Stimulated activated naive B cell treated with anti-CD40 and anti-IgM and Interleukin-4, amounts not matched to agents 10 μg/mL and 1 μg/mL and 100 μg/mL, for 72 hours (primary cell): Measurements from ENCODE around the gene NUDT4.

Source experiments
- ATAC-seq, 2 donors: fragments of 150-1000 bp; cut with Tn5 transposase; replicated peaks; 2 replicates each; pipeline ENCODE4 v1.10.0; 2021; ENCODE audit warnings: moderate library complexity in 1 of 2
- DNase-seq: peaks from one replicate; pipeline ENCODE4 v3.0.0; 2021
- H3K27ac Mint-ChIP-seq: one replicate; pipeline ENCODE4 v1.8.0; 2022; ENCODE audit warnings: mild to moderate bottlenecking, mixed read lengths
- H3K27me3 Mint-ChIP-seq, 2 donors: one replicate each; pipeline ENCODE4 v1.8.0; 2022; ENCODE audit warnings: mixed read lengths in 2 of 2
- H3K36me3 Mint-ChIP-seq, 2 donors: one replicate each; pipeline ENCODE4 v1.8.0; 2022; ENCODE audit warnings: mixed read lengths in 2 of 2, mild to moderate bottlenecking in 1 of 2
- H3K4me1 Mint-ChIP-seq, 2 donors: one replicate each; pipeline ENCODE4 v1.8.0; 2022; ENCODE audit warnings: mixed read lengths in 2 of 2, mild to moderate bottlenecking in 1 of 2
- H3K4me3 Mint-ChIP-seq, 2 donors: one replicate each; pipeline ENCODE4 v1.8.0; 2022; ENCODE audit warnings: mild to moderate bottlenecking in 2 of 2, mixed read lengths in 2 of 2, moderate library complexity in 1 of 2
- H3K9me3 Mint-ChIP-seq, 2 donors: one replicate each; pipeline ENCODE4 v1.8.0; 2022; ENCODE audit warnings: mixed read lengths in 2 of 2, mild to moderate bottlenecking in 1 of 2

The NUDT4 gene

DNA sequence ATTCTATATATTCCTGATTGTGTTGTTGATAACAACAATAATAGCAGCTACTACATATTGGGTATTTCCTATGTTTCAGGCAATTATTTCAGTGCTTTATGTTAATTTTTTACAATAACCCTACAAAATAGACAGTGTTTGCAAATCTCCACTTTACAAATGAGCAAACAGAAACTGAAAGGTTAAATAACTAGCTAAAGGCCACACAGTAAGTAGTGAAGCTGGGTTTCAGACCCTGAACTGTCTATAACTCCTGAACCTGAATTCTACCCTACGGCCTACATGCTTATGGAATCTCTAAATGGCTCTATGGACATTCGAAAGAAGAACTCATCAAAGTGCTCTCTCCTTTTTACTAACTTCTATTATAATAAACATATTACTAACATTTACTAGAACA lies 19.7 kb upstream of the NUDT4 start:
- H3K27ac Mint-ChIP-seq = no peak overlapping the region
- H3K27me3 Mint-ChIP-seq = no peaks in the 10 kb centered on the region
- DNase-seq (no peak), ATAC-seq (no peak)
- H3K4me1 Mint-ChIP-seq = no peaks in the 10 kb centered on the region
- H3K9me3 Mint-ChIP-seq = no peaks in the 10 kb centered on the region
- no peaks in the 10 kb centered on the region for H3K36me3 Mint-ChIP-seq
- H3K4me3 Mint-ChIP-seq = no peak overlapping the region

DNA sequence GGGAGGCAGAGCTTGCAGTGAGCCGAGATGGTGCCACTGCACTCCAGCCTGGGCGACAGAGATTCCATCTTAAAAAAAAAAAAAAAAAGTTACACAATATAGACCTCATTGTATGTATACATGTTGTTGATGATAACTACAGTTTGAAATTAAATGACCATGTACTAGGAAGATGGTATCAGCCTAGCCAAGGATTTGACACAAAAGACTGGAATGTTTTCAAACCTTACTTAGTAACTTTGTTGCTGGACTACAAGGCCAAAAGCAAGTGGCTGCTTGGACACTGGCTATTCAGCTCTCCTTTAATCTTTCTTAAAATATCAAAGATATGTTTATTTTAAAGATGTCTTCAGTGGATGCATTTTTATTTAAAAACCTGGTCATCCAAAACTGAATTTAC lies 18.9 kb upstream of the NUDT4 start:
- Mint-ChIP-seq H3K36me3 (no peaks in the 10 kb centered on the region), H3K27ac (no peak overlapping the region), H3K4me3 (no peak overlapping the region), H3K27me3 (no peaks in the 10 kb centered on the region), H3K9me3 (no peaks in the 10 kb centered on the region), H3K4me1 (peaks cover 1 to 3% of the 10 kb centered on the region in 2 donors)
- ATAC-seq (no peak), DNase-seq (no peak)

DNA sequence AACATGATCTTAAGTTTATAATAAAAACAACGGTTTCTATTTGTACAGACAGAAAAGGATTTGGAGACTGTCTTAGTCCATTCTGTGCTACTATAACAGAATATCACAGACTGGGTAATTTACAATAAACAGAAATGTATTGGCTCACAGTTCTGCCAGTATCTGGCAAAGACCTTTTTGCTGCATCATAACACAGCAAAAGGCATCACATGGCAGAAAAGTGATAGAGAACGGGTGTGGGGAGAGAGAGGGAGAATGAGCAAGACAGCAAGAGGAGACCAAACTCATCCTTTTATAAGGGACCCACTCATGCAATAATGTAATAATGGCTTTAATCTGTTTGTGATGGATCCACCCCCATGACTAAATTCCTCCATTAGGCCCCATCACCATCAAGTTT lies 17.0 kb upstream of the NUDT4 start:
- DNase-seq (no peak), ATAC-seq (no peak)
- Mint-ChIP-seq H3K27ac (no peak overlapping the region), H3K4me3 (no peak overlapping the region), H3K27me3 (no peaks in the 10 kb centered on the region), H3K9me3 (no peaks in the 10 kb centered on the region), H3K4me1 (peaks cover 3 to 10% of the 10 kb centered on the region in 2 donors), H3K36me3 (no peaks in the 10 kb centered on the region)

DNA sequence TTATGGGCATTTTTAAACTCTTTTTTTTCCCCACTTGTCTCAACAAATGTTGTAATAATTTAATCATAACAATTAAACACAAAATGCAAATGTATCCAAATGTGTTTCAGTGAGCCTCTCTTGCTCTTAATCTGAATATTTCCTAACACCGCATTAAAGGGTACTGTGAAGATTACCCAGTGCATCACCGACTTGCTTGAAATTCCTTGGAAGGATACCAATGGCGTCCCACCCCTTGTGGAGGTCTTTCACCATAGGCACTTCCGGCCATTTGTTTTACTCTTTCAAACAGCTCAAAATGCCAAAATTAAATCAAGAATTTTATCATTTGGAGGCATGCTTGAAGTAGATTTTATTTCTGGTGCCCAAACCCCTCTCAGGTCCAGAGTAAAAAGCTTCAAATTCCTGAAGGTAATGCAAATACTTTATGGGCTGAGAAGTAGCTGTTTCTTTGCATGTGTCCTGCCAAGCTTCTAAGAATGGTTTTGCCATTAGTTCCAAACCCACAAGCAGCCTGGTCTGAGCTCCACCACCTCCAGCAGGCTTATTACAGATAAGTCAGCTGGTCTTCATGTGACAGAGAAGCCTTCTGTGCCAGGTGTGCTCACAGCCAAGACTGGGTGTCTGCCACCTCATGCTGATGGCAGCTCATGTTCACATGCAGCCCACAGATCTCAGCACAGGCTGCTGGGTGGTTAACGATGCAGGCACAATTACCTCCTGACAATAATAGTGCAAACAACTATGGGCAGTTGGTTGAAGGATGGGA lies 16.4 kb upstream of the NUDT4 start:
- no peaks in the 10 kb centered on the region for H3K9me3 Mint-ChIP-seq

DNA sequence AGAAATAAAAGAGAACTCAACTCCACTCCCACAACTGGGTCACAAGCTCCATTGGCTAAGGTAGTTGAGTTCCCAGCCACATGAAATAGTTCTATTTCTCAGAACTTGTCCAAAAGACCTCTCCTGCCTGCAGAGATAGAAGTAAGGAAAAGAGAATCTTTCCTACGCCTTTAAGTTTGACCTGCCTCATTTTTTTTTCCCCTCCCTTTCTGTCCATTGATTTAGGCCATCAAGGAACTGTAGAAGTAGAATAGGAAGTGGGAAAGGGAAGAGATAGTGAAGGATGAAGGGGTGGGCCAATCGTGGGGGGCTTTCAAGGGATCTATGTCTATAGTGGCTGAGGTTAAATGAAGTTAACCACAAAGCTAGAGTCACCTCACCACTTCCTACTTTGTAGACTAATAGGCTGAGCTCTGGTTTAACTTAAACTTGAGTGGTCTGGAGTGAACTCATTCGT lies 13.9 kb upstream of the NUDT4 start:
- Mint-ChIP-seq H3K9me3 (no peaks in the 10 kb centered on the region), H3K4me1 (peaks cover 3 to 10% of the 10 kb centered on the region in 2 donors), H3K36me3 (no peaks in the 10 kb centered on the region), H3K27ac (no peak overlapping the region), H3K4me3 (no peak overlapping the region), H3K27me3 (peaks cover 4 to 8% of the 10 kb centered on the region in 2 donors)
- peak; percentile 93 to 96 for ATAC-seq
- DNase-seq = no peak

More for the DNA sequence above, 16.4 kb upstream of the NUDT4 start:
- no peak overlapping the region for H3K27ac Mint-ChIP-seq
- H3K36me3 Mint-ChIP-seq = no peaks in the 10 kb centered on the region
- DNase-seq = no peak
- ATAC-seq = no peak
- H3K4me1 Mint-ChIP-seq = peaks cover 3 to 10% of the 10 kb centered on the region in 2 donors
- H3K4me3 Mint-ChIP-seq = no peak overlapping the region
- H3K27me3 Mint-ChIP-seq = no peaks in the 10 kb centered on the region

DNA sequence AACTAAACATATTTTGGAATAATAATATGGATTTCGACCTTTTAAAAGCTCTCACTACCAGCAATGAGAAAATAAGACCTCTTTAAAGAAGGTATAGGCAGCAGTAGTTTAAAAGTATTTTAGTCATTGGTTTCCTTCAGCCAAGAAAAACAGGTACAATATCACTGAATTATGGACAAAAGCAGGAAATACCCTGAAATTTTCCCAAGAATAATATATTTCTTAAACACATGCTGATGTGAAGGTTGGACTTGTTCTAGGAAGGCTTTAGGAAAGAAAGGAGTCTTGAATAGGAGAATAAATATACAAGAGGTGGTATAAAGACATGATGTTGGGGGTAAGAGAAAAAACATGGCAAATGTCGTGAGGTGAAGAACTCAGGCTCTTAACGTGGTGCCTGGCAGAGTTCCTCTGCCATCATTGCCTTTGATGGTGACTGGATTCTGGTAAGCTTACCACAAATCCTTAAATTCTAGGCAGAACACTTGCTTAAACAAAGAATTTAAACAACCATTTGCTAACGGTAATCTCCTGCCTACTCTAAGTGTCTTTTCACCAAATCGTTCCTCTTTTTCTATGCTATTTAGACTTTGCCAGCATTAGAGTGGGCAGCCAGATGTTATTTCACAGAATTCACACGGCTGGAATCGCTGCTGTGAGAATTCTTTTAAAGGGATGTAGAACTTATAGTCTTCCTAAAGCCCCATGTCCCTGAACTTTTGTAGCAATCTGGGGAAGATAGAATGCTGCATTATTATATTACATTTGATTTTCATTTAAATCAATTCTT lies 11.9 kb upstream of the NUDT4 start:
- peaks cover 4 to 14% of the 10 kb centered on the region in 2 donors for H3K27me3 Mint-ChIP-seq
- DNase-seq = no peak
- H3K4me3 Mint-ChIP-seq = no peak overlapping the region
- H3K27ac Mint-ChIP-seq = no peak overlapping the region
- ATAC-seq = no peak
- no peaks in the 10 kb centered on the region for H3K9me3 Mint-ChIP-seq
- H3K36me3 Mint-ChIP-seq = no peaks in the 10 kb centered on the region
- peaks cover 3 to 10% of the 10 kb centered on the region in 2 donors for H3K4me1 Mint-ChIP-seq

DNA sequence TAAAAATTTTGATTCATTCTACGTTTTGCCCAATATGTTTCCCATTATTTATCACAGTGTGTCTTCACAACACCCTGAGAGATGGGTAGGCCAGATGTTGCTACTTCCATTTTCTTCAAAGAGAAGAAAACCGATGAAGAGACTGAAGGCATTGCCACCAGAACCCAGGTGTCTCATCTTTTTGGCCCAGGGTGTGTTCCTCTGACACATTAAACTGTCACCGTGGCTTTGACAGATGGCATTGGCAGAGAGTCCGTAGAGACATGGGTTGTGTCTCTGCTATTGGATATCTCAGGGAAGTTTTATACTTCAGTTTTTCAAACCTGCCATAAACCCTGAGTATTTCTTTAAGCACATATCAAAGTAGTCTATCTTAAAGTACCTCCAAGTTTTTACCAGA lies 11.3 kb upstream of the NUDT4 start:
- DNase-seq = no peak
- Mint-ChIP-seq H3K27me3 (peaks cover 4 to 14% of the 10 kb centered on the region in 2 donors), H3K9me3 (no peaks in the 10 kb centered on the region), H3K36me3 (no peaks in the 10 kb centered on the region), H3K4me3 (no peak overlapping the region), H3K4me1 (peaks cover 3 to 10% of the 10 kb centered on the region in 2 donors), H3K27ac (no peak overlapping the region)
- ATAC-seq = no peak

DNA sequence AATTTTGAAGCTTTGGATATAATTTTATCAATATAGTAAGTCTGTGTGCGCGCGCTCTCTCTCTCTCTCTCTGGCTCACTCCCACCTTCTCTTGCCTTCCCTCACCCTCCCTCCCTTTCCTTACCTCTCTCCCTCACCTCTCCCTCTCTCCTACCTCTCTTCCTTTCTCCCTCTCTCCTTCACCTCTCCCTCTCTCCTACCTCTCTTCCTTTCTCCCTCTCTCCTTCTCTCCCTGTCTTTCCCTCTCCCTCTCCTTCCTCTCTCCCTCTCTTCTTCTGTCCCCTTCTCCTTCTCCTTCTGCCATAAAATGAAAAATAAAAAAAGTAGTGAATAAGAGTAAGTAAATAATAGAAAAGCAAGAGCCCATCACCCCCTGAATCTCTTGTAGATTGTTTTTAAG lies 9.0 kb upstream of the NUDT4 start:
- H3K27me3 Mint-ChIP-seq = peaks cover 8 to 14% of the 10 kb centered on the region in 2 donors

DNA sequence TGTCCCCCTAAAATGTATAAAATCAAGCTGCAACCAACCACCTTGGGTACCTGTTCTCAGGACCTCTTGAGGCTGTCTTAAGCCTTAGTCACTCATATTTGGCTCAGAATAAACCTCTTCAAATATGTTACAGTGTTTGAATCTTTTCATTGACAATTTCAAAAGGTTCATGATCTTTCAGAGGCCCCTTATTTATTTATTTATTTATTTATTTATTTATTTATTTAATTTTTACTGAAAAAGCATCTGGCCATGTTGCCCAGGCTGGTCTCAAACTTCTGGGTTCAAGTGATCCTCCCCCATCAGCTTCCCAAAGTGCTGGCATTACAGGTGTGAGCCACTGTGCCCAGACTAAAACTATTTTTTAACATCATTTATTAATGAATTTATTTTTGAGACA lies 8.2 kb upstream of the NUDT4 start:
- H3K4me1 Mint-ChIP-seq = peaks cover 0 to under 1% of the 10 kb centered on the region in 2 donors
- H3K27me3 Mint-ChIP-seq = peaks cover 8 to 14% of the 10 kb centered on the region in 2 donors
- no peak overlapping the region for H3K4me3 Mint-ChIP-seq
- ATAC-seq (no peak), DNase-seq (no peak)
- H3K36me3 Mint-ChIP-seq = no peaks in the 10 kb centered on the region
- no peak overlapping the region for H3K27ac Mint-ChIP-seq
- H3K9me3 Mint-ChIP-seq = no peaks in the 10 kb centered on the region

More for the DNA sequence above, 9.0 kb upstream of the NUDT4 start:
- DNase-seq (no peak), ATAC-seq (no peak)
- Mint-ChIP-seq H3K27ac (no peak overlapping the region), H3K9me3 (no peaks in the 10 kb centered on the region), H3K4me1 (peaks cover 2 to 8% of the 10 kb centered on the region in 2 donors), H3K4me3 (no peak overlapping the region), H3K36me3 (no peaks in the 10 kb centered on the region)

DNA sequence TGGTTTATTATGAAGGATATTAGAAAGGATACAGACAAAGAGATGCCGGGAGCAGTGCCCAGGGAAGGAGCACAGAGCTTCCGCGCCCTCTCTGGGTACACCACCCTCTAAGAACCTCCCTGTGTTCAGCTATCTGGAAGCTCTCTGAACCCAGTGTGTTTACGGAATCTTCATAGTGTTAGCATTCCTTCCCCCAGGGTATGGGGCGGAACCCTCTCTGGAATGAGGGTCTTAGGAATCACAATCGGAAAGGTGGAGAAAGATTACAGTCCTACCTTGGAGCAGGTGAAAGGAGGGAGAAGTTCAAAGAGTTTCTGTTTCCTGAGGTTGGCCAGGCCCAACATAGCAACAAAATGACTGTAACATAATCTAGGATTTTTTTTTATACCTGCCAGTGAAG lies 6.8 kb upstream of the NUDT4 start:
- Mint-ChIP-seq H3K4me1 (no peaks in the 10 kb centered on the region), H3K27me3 (peaks cover 8 to 14% of the 10 kb centered on the region in 2 donors), H3K4me3 (no peak overlapping the region), H3K36me3 (no peaks in the 10 kb centered on the region), H3K9me3 (no peaks in the 10 kb centered on the region), H3K27ac (no peak overlapping the region)
- no peak for DNase-seq
- ATAC-seq = no peak

DNA sequence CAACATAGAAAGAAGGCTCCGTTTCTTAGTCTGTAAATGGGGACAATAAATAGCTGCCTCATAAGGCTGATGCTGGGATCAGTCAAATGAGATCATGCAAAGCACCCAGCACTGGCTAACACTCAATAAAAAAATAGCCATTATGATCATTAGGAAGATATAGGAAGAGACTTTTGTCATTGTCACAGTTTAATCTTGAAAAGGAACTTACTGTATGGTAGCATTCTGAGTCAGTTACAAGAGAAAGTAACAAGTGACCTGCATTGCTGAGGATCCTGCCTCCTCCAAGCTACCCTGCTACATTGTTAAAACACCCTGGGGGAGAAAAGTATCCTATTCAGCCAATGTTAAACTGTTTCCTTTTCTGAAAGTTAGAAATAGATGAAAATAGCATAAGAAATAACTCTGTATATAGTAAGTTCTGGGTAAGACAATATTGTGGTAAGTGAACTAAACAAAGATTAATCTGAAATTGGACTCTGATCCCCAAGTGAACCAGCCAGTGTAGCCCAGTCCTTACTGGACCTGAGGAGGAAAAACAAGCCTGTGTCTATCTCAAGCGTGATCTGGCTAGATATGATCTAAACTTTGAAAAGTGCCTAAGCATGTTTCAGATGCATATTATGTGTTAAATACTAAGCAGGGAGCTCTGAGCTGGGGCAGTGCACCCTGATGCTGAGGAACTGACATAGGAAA lies 3.6 kb upstream of the NUDT4 start:
- Mint-ChIP-seq H3K4me3 (no peak overlapping the region), H3K36me3 (peaks cover 4 to 7% of the 10 kb centered on the region in 2 donors), H3K4me1 (peaks cover 9 to 15% of the 10 kb centered on the region in 2 donors), H3K9me3 (no peaks in the 10 kb centered on the region), H3K27me3 (peaks cover 3 to 4% of the 10 kb centered on the region in 2 donors), H3K27ac (no peak overlapping the region)
- no peak for DNase-seq
- ATAC-seq = no peak

DNA sequence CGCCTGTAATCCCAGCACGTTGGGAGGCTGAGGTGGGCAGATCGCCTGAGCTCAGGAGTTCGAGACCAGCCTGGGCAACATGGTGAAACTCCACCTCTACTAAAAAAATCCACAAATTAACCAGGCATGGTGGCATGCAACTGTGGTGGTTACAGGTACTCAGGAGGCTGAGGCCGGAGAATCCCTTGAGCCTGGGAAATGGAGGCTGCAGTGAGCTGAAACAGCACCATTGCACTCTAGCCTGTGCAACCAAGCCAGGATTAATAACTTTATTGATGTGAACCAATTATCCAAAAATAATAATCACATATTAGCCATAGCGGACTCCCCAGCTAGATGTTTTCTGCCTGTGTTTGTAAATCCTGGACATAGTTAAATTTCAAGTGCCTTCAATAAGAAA lies 1.8 kb upstream of the NUDT4 start:
- H3K27me3 Mint-ChIP-seq = peaks cover 0 to 4% of the 10 kb centered on the region in 2 donors
- H3K27ac Mint-ChIP-seq = no peak overlapping the region
- H3K4me1 Mint-ChIP-seq = peaks cover 11 to 30% of the 10 kb centered on the region in 2 donors
- ATAC-seq (no peak), DNase-seq (no peak)
- H3K4me3 Mint-ChIP-seq = no peak overlapping the region
- H3K9me3 Mint-ChIP-seq = no peaks in the 10 kb centered on the region
- peaks cover 6 to 17% of the 10 kb centered on the region in 2 donors for H3K36me3 Mint-ChIP-seq

DNA sequence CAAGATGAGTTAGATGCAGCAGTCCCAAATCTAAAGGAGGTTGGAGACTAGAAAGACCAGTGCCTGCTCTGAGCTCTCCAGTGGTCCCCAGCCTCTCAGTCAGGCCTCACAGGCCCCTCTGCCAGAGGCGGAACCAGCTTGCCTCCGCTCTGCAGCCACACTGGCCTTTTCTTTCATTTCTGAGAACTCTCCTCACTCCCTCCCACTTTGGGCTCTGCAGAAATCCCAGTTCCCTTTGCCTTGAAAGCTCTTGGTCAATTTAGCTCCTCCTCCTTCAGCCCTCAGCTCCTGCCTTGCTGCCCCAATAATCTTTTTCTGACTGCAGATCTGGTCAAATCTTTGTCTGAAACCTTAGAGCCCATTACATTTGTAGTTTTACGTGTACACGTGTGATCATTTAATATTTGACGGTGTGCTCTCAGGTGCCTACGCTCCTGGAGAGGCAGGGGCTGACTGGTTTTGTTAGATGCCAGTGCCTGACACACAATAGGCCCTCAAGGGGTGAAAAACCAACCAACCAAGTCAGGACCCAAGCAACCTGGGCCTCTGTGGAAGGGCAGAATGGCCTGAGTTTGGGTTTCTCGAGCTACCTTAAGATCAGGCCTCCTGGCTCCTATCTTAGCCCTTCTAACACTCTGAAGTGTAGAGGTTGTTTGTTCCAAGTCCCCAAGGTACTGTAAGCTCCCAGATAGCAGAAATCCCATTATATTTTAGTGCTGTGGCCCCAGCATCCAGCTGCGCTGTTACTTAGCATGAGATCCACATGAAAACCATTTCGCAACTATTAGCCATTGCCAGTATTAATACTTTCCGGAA lies 1.1 kb upstream of the NUDT4 start:
- Mint-ChIP-seq H3K9me3 (no peaks in the 10 kb centered on the region), H3K36me3 (peaks cover 11 to 22% of the 10 kb centered on the region in 2 donors), H3K27me3 (peaks cover 0 to 4% of the 10 kb centered on the region in 2 donors), H3K4me3 (peak overlapping the region; percentile 42 to 95), H3K4me1 (peaks cover 16 to 37% of the 10 kb centered on the region in 2 donors), H3K27ac (no peak overlapping the region)
- DNase-seq (no peak), ATAC-seq (no peak)
